ENCODE results near the gene RANGRF.

The RANGRF gene

DNA sequence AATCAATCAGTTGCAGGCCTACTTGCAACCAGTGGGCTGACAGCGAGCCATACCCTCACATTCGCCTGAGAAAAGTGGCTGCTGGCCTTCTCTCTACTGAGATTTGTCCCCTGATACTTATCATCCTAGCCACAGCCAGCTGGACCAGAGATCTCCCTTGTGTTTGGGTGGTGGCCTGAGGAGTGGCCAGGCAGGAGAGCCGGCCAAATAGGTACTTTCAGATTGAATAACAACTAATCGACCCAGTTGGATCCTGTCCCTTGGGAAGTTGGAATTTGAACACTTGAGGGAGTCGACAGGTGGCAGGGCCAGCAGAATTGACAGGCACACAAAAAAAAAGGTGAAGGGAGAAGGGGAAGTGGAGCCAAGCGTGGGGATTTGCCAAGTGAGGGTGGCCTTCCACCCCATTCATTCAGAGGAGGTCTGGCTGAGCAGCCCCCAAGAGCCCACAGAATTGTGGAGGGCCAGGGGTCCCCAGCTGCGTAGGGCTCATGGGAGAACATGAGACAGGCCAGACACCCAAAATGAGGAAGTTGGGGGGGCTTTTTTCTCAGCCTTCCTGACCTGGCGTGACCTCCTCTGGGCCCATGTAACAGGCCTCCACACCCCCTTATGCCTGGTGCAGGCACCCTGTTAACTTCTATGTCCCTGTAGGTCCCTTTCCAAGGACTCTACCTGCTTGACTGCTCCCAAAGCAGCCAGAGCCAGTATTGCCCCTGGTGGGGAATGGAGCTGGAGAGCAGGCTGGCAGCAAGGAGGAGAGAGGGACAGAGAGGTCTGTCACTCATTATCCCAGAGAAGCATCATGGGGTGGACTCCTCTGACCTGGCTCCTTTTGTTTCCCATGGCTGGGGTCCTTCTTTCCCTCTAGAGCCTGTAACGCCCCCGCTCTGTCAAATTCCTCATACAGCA lies 2.9 kb upstream of the RANGRF start:
- no peak for DNase-seq (ENCODE audit: extremely low spot score)
- ChIA-PET CTCF (no interaction called here), POLR2A (interaction anchor here (0.8 kb wide), 1 partner anchor 10 kb away, joined by 3 read pairs; the partner anchor contains the start of gene SLC25A35)
- TF ChIP-seq FOXM1 (IDR thresholded peaks at IDR 0.05; ENCODE audit: borderline replicate concordance) (no peak), ARNT (IDR thresholded peaks at IDR 0.05) (no peak), TARDBP (IDR thresholded peaks at IDR 0.05) (no peak), ZNF384 (IDR thresholded peaks at IDR 0.05) (no peak), ELF4 (IDR thresholded peaks at IDR 0.05) (no peak), HDGF (IDR thresholded peaks at IDR 0.05; ENCODE audit: borderline replicate concordance) (no peak)

DNA sequence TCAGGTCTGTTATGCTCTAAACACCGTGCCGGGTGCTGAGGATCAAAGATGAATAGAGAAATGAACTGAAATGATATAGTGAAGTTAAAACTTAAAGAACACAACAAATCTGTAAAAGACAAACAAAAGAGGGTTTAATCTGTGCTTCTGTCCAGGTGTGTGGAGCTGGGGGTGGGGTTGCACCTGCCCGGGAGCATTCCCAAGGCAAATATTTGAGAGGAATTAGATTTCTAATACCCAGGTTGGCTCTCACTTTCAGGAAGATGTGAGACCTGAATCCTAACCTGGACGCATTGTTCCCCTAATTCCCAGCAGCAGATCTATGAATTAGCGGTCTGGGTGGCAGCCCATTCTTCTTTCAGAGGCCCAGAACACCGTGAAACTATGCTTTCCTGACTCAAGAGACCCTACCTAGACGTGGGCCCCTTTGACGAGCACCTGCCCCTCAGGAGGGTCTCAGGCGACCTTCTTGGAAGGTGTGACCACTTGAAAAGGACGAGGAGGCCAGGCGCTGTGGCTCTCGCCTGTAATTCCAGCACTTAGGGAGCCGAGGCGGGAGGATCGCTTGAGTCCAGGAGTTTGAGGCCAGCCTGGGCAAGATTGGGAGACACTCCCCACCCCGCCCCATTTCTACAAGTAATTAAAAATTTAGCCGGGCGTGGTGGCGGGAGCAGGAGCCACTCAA lies 677 bp upstream of the RANGRF start:
- ChIA-PET CTCF (interaction anchor here (1.3 kb wide), 1 partner anchor 13 kb away, joined by 4 read pairs; no protein-coding TSS in a partner anchor), POLR2A (interaction anchor here (1.3 to 1.9 kb wide), 5 partner anchors 16 to 96 kb away, joined by 4 to 11 read pairs (median 7); partner anchors contain the start of gene CTC1)
- no peak; the same call in 1 of the 2 replicates for TF ChIP-seq L3MBTL2 (conservative IDR thresholded peaks at IDR 0.05)
- DNase-seq (ENCODE audit: extremely low spot score) = no peak

DNA sequence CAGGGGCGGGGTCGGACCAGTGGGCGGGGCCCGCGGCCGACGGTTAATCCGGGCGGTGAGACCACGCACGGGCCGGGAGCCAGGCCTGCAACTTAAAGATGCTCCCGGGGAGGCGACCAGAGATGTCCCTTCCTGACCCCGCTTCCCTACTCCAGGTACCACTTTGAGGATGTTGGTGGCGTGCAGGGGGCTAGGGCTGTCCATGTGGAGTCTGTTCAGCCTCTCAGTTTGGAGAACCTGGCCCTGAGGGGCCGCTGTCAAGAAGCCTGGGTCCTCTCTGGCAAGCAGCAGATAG lies 580 bp downstream of the RANGRF start:
- POLR2A ChIA-PET = interaction anchor here (0.6 to 1.9 kb wide), 12 partner anchors 15 to 827 kb away, joined by 3 to 11 read pairs (median 4); partner anchors contain the start of genes CTC1 and KRABD2
- no peak for DNase-seq (ENCODE audit: extremely low spot score)
- TF ChIP-seq FOXM1 (IDR thresholded peaks at IDR 0.05; ENCODE audit: borderline replicate concordance) (no peak), NFRKB (IDR thresholded peaks at IDR 0.05) (no peak), ZNF384 (IDR thresholded peaks at IDR 0.05) (no peak), BHLHE40 (IDR thresholded peaks at IDR 0.05; ENCODE audit: borderline replicate concordance) (no peak), LEF1 (IDR thresholded peaks at IDR 0.05; ENCODE audit: borderline replicate concordance) (no peak), SUZ12 (IDR thresholded peaks at IDR 0.05) (no peak), HDGF (IDR thresholded peaks at IDR 0.05; ENCODE audit: borderline replicate concordance) (no peak), ELF4 (IDR thresholded peaks at IDR 0.05) (no peak), FOXK2 (IDR thresholded peaks at IDR 0.05) (no peak), CTBP1 (IDR thresholded peaks at IDR 0.05; ENCODE audit: borderline replicate concordance) (no peak), TARDBP (IDR thresholded peaks at IDR 0.05) (no peak), L3MBTL2 (conservative IDR thresholded peaks at IDR 0.05) (no peak), ARNT (IDR thresholded peaks at IDR 0.05) (no peak), SP1 (IDR thresholded peaks at IDR 0.05) (no peak)
- CTCF ChIA-PET = interaction anchor here (1.3 kb wide), 1 partner anchor 12 kb away, joined by 4 read pairs; no protein-coding TSS in a partner anchor

DNA sequence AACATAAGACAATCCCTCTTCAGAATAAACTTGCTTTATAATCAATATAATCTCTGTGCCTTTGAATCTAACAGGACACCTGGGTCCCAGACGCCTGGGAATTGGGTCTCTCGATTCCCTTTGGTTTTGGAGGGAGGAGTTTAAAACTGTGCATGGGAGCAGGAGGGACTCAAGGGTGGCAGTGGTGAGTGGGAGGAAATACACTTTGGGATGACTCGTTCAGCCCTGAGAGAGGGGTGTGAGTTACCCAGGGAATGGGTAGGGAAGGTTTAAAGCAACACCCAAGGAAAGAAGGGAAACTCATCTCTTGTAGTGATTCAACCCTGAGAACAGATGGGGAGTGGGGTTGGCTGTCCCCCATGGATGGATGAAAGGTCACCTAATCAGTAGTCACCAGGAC lies 1.6 kb downstream of the RANGRF start:
- CTCF ChIA-PET = no interaction called here
- no peak for DNase-seq (ENCODE audit: extremely low spot score)
- POLR2A ChIA-PET = interaction anchor here (1.3 kb wide), 1 partner anchor 163 kb away, joined by 3 read pairs; no protein-coding TSS in a partner anchor
- TF ChIP-seq FOXM1 (IDR thresholded peaks at IDR 0.05; ENCODE audit: borderline replicate concordance) (no peak), CTBP1 (IDR thresholded peaks at IDR 0.05; ENCODE audit: borderline replicate concordance) (no peak), FOXA1 (IDR thresholded peaks at IDR 0.05) (no peak), FOXK2 (IDR thresholded peaks at IDR 0.05) (no peak), L3MBTL2 (conservative IDR thresholded peaks at IDR 0.05) (no peak), ELF4 (IDR thresholded peaks at IDR 0.05) (no peak), TARDBP (IDR thresholded peaks at IDR 0.05) (no peak), ARNT (IDR thresholded peaks at IDR 0.05) (no peak), HDGF (IDR thresholded peaks at IDR 0.05; ENCODE audit: borderline replicate concordance) (no peak), SP1 (IDR thresholded peaks at IDR 0.05) (no peak), SUZ12 (IDR thresholded peaks at IDR 0.05) (no peak), PKNOX1 (IDR thresholded peaks at IDR 0.05) (no peak)

DNA sequence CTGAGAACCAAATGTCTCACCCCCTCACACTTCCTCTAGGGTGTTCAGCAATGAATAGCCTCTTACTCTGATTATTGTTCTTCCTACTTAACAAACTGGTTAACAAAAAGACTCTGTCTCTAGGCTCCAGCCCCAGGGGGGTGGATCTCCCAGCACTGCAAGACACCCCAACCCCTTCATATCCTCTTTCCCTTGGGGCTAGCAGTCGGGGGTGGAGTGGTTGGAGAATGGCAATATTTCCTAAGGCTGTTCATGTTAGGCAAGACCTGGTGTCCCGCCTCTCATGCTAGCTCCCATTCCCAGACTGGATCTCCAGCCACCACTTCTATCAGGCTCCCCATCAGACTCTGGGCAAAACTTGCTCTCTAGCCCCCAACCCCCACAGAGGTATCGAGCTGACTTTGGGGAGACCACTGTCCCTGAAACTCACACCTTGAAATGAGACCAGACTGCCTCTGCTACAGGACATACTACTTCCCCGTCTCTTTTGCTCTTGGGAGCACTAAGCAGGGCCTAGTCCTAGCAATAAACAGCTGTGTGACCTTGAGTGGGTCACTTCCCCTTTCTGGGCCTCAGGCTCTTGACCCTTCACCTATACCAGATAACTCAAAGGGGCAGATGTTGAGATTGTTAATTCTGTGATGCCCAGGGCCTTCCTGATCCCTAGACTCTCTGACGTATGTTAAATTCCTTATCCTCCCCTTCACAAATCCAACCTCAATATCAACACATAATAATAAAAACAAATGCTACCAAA lies 4.3 kb downstream of the RANGRF start:
- POLR2A ChIA-PET = interaction anchor here (1.1 kb wide), 1 partner anchor 119 kb away, joined by 3 read pairs; no protein-coding TSS in a partner anchor
- no peak for TF ChIP-seq SP1 (IDR thresholded peaks at IDR 0.05)
- TF ChIP-seq FOXK2 (IDR thresholded peaks at IDR 0.05) = no peak
- TF ChIP-seq FOXA1 (IDR thresholded peaks at IDR 0.05) = no peak
- TF ChIP-seq SUZ12 (IDR thresholded peaks at IDR 0.05) = no peak
- TF ChIP-seq L3MBTL2 (conservative IDR thresholded peaks at IDR 0.05) = no peak
- no peak for TF ChIP-seq BHLHE40 (IDR thresholded peaks at IDR 0.05; ENCODE audit: borderline replicate concordance)
- no peak for TF ChIP-seq NFRKB (IDR thresholded peaks at IDR 0.05)
- no peak for TF ChIP-seq PKNOX1 (IDR thresholded peaks at IDR 0.05)
- TF ChIP-seq ZNF384 (IDR thresholded peaks at IDR 0.05) = no peak
- no peak for TF ChIP-seq TARDBP (IDR thresholded peaks at IDR 0.05)
- no peak for TF ChIP-seq ELF4 (IDR thresholded peaks at IDR 0.05)
- TF ChIP-seq CTBP1 (IDR thresholded peaks at IDR 0.05; ENCODE audit: borderline replicate concordance) = no peak
- TF ChIP-seq FOXM1 (IDR thresholded peaks at IDR 0.05; ENCODE audit: borderline replicate concordance) = no peak
- TF ChIP-seq HDGF (IDR thresholded peaks at IDR 0.05; ENCODE audit: borderline replicate concordance) = no peak
- TF ChIP-seq LEF1 (IDR thresholded peaks at IDR 0.05; ENCODE audit: borderline replicate concordance) = no peak
- no peak for TF ChIP-seq ARNT (IDR thresholded peaks at IDR 0.05)
- no peak for DNase-seq (ENCODE audit: extremely low spot score)
- CTCF ChIA-PET = no interaction called here
